ENCODE measurements around the gene MTX1.

MTX1 gene

DNA sequence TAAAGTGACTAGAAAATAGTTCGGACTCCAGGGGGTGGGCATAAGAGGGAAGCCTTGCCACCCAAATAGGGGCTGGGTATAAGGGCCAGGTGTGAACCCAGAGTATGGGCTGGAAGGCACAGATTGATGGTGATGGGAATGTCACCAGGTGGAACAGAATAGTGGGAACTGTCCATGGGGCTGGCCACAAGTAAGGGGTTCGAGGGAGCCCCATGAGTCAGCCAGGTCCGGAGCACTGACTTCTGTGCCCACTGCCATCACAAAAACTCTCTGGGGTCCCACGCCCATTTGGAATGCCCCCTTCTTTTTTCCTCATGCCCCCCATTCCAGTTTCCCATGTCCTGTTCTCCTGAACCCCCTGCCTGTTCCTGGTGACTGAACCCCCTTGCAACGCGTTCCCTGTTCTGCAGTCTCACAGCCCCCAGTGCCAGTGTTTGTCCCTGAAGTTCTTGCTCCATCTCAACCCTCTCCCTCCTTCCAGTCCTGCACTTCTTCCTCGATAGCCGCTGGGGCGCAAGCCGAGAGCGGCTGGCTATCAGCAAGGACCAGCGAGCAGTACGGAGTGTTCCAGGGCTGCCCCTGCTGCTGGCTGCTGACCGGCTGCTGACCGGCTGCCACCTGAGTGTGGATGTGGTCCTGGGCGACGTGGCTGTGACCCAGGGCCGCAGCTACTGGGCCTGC lies 27.0 kb upstream of the MTX1 start:
- TF ChIP-seq, protein P1, sequence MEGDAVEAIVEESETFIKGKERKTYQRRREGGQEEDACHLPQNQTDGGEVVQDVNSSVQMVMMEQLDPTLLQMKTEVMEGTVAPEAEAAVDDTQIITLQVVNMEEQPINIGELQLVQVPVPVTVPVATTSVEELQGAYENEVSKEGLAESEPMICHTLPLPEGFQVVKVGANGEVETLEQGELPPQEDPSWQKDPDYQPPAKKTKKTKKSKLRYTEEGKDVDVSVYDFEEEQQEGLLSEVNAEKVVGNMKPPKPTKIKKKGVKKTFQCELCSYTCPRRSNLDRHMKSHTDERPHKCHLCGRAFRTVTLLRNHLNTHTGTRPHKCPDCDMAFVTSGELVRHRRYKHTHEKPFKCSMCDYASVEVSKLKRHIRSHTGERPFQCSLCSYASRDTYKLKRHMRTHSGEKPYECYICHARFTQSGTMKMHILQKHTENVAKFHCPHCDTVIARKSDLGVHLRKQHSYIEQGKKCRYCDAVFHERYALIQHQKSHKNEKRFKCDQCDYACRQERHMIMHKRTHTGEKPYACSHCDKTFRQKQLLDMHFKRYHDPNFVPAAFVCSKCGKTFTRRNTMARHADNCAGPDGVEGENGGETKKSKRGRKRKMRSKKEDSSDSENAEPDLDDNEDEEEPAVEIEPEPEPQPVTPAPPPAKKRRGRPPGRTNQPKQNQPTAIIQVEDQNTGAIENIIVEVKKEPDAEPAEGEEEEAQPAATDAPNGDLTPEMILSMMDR (IDR thresholded peaks at IDR 0.05; ENCODE audit: control insufficient read depth, insufficient read depth, low read depth, low read length, missing control alignments), result no peak
- no peak for DNase-seq (ENCODE audit: low read depth)
- H3K4me3 ChIP-seq (ENCODE audit: control insufficient read depth, low read depth, low read length), result no peak overlapping the region

DNA sequence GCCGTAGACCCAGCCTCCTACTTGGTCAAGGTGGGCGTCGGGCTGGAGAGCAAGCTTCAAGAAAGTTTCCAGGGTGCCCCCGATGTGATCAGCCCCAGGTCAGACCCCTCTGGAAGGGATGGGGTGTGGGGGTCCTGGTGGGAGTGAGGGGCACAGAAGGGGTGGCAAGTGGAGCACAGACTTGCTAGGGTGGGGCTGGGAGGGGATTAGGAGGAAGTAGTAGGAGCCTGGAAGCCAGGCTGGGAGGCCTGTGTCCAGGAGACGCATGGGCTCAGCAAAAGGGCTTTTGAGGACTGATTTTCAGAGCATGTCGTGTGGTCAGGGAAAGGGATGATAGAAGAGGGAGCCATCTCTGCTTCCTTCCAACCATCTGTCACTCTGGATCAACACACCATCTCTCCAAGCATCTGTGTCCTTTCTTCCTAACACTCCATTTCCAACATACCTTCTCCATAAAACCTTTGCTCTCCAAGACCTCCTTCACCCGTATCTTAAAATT lies 26.4 kb upstream of the MTX1 start:
- H3K4me3 ChIP-seq (ENCODE audit: control insufficient read depth, low read depth, low read length), result no peak overlapping the region
- DNase-seq (ENCODE audit: low read depth), result no peak
- TF ChIP-seq, protein P1 (IDR thresholded peaks at IDR 0.05; ENCODE audit: control insufficient read depth, insufficient read depth, low read depth, low read length, missing control alignments), result no peak

DNA sequence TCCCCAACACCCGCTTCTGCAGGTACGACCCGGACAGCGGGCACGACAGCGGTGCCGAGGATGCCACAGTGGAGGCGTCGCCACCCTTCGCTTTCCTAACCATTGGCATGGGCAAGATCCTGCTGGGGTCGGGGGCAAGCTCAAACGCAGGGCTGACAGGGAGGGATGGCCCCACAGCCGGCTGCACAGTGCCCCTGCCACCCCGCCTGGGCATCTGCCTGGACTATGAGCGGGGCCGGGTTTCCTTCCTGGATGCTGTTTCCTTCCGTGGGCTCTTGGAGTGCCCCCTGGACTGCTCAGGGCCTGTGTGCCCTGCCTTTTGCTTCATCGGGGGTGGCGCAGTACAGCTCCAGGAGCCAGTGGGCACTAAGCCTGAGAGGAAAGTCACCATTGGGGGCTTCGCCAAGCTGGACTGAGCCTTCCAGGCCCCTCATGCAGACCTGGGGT lies 24.7 kb upstream of the MTX1 start:
- TF ChIP-seq, protein P1 (IDR thresholded peaks at IDR 0.05; ENCODE audit: control insufficient read depth, insufficient read depth, low read depth, low read length, missing control alignments), result no peak
- no peak for DNase-seq (ENCODE audit: low read depth)
- H3K4me3 ChIP-seq (ENCODE audit: control insufficient read depth, low read depth, low read length), result no peak overlapping the region

DNA sequence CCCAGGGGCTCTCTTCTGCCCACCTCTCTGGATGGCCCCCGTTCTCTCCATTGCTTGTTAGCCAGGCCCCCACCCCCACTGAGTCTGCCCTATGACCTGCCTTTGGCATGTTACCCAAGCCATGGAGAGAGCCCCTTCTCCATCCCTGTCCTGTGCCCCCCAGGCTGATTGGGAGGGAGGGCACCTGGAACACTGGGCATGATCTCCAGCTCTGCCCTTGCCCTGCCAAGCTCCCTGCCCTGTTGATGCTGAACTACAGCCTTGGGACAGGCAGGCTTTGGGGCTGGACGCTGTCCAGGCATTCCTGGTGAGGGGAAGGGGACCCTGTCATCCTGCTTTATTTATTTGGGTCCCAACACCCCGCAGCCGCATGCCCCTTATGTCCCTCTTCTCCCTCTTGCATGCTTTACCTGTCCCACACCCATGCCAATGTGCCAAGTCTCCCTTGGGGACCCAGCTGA lies 24.1 kb upstream of the MTX1 start:
- TF ChIP-seq, protein P1 (IDR thresholded peaks at IDR 0.05; ENCODE audit: control insufficient read depth, insufficient read depth, low read depth, low read length, missing control alignments), result no peak
- no peak for DNase-seq (ENCODE audit: low read depth)
- no peak overlapping the region for H3K4me3 ChIP-seq (ENCODE audit: control insufficient read depth, low read depth, low read length)

DNA sequence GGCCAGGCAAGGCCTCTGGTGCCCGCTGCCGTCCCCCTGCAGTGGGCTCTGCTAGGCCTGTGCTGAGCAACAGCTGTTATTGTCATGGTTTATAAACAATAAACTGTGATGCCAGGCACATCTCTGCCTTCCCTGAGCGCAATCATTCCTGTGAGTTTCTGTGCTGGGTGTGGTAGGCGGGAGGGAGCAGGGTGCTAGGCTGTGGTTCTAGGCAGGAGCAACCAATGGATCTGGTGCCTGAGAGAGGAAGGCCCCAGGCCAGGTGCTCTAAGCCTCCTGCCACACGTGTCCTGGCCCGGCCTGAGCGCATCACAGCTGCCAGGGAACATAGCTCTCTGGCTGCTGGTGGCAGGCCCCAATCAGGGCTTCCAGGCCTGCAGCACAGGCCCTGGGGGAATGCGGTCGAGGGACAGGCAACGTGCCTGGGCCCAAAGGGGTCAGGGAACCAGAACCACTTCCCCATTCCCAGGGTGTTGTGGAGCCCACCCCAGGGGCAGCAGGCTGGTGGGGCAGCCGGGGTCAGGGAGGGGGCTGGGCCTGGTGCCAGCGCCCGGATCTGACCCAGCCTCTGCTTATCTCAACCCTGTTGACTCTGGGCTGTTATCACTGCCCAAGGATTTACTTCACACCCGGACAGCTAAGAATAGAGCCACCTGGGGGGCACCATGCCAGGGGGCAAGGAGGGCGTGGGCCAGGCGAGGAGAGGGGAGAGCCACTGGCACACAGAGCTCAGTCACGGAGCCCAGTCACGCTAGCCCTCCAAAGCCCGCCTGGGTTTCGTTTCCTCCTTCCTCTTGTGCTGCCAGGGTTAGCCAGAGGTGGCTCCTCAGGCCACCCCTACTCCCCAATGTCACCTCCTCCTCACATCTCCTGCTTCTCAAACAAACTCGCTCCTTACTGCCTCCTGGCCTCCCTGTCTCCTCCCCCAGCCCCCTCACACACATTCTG lies 23.4 kb upstream of the MTX1 start:
- no peak for DNase-seq (ENCODE audit: low read depth)

DNA sequence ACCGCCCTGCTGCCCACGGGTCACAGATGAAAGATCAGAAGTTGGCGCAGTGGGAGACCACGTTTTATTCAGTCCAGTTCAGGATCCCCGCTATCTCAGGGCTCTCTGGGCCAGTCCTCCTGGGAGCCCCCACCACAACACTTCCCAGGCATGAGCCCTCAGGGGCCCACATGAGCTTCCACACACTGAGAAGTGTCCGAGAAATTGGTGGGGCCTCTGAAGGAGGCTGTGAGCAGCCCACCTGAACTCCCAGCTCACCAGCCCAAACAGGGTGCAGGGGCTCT lies 22.8 kb upstream of the MTX1 start:
- TF ChIP-seq, protein P1 (IDR thresholded peaks at IDR 0.05; ENCODE audit: control insufficient read depth, insufficient read depth, low read depth, low read length, missing control alignments), result no peak
- no peak for DNase-seq (ENCODE audit: low read depth)
- no peak overlapping the region for H3K4me3 ChIP-seq (ENCODE audit: control insufficient read depth, low read depth, low read length)

More for the DNA sequence above, 23.4 kb upstream of the MTX1 start:
- no peak overlapping the region for H3K4me3 ChIP-seq (ENCODE audit: control insufficient read depth, low read depth, low read length)
- TF ChIP-seq, protein P1 (IDR thresholded peaks at IDR 0.05; ENCODE audit: control insufficient read depth, insufficient read depth, low read depth, low read length, missing control alignments), result no peak

Measured in AG09309 (cell line).